Measurements from ENCODE around the gene CACNA1I. TPM values are rescaled to one million over a fixed set of nuclear protein-coding genes. Genes with fewer than 3 reads are reported as not detected.

The CACNA1I gene
- total RNA-seq, 1 experiment from 2014 or later: 0.15 TPM

DNA sequence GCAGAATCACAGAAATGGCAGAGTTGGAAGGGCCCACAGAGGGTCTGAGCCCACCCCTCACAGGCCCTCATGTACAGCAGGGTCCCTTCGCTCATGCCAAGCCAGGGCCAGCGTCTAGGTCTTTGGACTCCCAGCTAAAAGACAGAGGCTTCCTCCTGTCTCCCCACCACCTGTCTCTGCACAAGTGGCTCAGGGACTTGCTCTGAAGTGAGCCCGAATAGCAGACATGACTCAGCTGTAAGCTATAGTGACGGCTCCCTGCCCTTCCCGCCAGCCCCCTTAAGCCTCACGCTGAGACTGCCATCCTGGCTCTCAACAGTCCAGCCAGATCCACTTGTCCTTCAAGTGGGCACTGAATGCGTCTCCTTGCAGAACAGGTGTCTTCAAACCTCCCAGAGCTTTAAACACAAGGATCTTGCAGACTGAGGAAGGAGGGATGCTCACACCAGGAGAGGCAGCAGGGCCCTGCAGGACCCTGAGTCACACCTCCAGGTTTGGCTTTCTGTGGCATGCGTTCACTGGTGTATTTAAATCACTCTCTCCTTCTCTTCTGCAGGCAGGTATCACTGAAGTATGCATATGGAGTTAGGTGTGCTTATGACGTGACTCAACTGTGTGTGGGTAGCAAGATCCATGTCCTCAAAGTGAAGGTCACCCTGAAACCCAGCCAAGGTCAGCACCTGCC is 154.9 kb downstream of the CACNA1I start:
- ChIA-PET POLR2A (interaction anchor here (0.6 kb wide), 1 partner anchor 438 kb away, joined by 3 read pairs; no protein-coding TSS in a partner anchor), RAD21 (ENCODE audit: low non-redundant PET in 1 of 2, low total read pairs in 2 of 2, uncharacterized antibody in 2 of 2, unreplicated experiment in 2 of 2) (no interaction called here), CTCF (no interaction called here)
- Histone ChIP-seq H3K27me3 (ENCODE audit: insufficient read depth, low read length) (no peaks in the 10 kb centered on the region), H3K9me3 (ENCODE audit: control insufficient read depth in 1 of 2, insufficient read depth in 1 of 2, low read depth in 1 of 2, low read length in 2 of 2) (no peaks in the 10 kb centered on the region), H3K4me1 (ENCODE audit: control insufficient read depth in 1 of 2, insufficient read depth in 2 of 2, low read length in 2 of 2) (peaks cover 5 to 12% of the 10 kb centered on the region in 2 experiments; a peak in 3 of 4 replicates), H3K27ac (ENCODE audit: low read depth, low read length) (no peak overlapping the region), H3K9me2 (ENCODE audit: insufficient read depth) (no peaks in the 10 kb centered on the region), H3K4me3 (replicated peaks in 1 of 2; ENCODE audit: low read depth in 1 of 2, low read length in 2 of 2) (no peak overlapping the region), H3K36me3 (ENCODE audit: control insufficient read depth in 1 of 2, insufficient read depth in 2 of 2, low read length in 2 of 2) (no peaks in the 10 kb centered on the region), H3K9ac (ENCODE audit: low read length) (no peak overlapping the region), H3K79me2 (ENCODE audit: insufficient read depth, low read length) (no peaks in the 10 kb centered on the region), H2AFZ (ENCODE audit: low read depth, low read length, poor library complexity, severe bottlenecking) (no peak overlapping the region), H3K4me2 (ENCODE audit: low read length) (no peak overlapping the region), H4K20me1 (ENCODE audit: insufficient read depth) (no peaks in the 10 kb centered on the region)
- ATAC-seq: no peak
- DNase-seq (ENCODE audit: low read depth, low spot score): no peak
- intact Hi-C loops (cut with micrococcal nuclease): no loop called here
- no peak for TF ChIP-seq POLR2AphosphoS5 (IDR thresholded peaks at IDR 0.05; ENCODE audit: low read depth, low read length)
- TF ChIP-seq, protein P1, sequence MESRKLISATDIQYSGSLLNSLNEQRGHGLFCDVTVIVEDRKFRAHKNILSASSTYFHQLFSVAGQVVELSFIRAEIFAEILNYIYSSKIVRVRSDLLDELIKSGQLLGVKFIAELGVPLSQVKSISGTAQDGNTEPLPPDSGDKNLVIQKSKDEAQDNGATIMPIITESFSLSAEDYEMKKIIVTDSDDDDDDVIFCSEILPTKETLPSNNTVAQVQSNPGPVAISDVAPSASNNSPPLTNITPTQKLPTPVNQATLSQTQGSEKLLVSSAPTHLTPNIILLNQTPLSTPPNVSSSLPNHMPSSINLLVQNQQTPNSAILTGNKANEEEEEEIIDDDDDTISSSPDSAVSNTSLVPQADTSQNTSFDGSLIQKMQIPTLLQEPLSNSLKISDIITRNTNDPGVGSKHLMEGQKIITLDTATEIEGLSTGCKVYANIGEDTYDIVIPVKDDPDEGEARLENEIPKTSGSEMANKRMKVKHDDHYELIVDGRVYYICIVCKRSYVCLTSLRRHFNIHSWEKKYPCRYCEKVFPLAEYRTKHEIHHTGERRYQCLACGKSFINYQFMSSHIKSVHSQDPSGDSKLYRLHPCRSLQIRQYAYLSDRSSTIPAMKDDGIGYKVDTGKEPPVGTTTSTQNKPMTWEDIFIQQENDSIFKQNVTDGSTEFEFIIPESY (IDR thresholded peaks at IDR 0.05; ENCODE audit: extremely low read depth, insufficient replicate concordance, low read length): no peak
- no peak for TF ChIP-seq EZH2phosphoT487 (IDR thresholded peaks at IDR 0.05; ENCODE audit: borderline replicate concordance)
- no peak for TF ChIP-seq FOSL1 (IDR thresholded peaks at IDR 0.05; ENCODE audit: low read depth)
- no peak for TF ChIP-seq SIN3A (IDR thresholded peaks at IDR 0.05; ENCODE audit: low read depth)
- no peak for TF ChIP-seq SRF (IDR thresholded peaks at IDR 0.05; ENCODE audit: low read depth)
- no peak for TF ChIP-seq EZH2 (IDR thresholded peaks at IDR 0.05)
- no peak for TF ChIP-seq YY1 (IDR thresholded peaks at IDR 0.05; ENCODE audit: extremely low read depth, insufficient replicate concordance, low read depth, low read length)
- BruUV-seq (replicated peaks): no TSS peak
